Measurements from ENCODE around the gene LRIG1.
A peak's percentile ranks its signal among the peaks of the same experiment; 100 is the strongest.

Gene LRIG1

GRCh38 chr3:66401675-66402491 is 98.9 kb downstream of the LRIG1 start:
- peak in 1 of 14 donors; percentile 53 for DNase-seq

GRCh38 chr3:66401157-66401550 is 99.7 kb downstream of the LRIG1 start:
- no peak for DNase-seq

GRCh38 chr3:66400411-66401156 is 100.2 kb downstream of the LRIG1 start:
- DNase-seq, result no peak

- DNase-seq, result no peak
These were observed 101.1 kb downstream of the LRIG1 start for GRCh38 chr3:66399529-66400232.

- DNase-seq, result peak in 1 of 14 donors; percentile 89
These were observed 102.4 kb downstream of the LRIG1 start for GRCh38 chr3:66398228-66399025.

GRCh38 chr3:66397745-66398144 is 103.1 kb downstream of the LRIG1 start:
- no peak for DNase-seq

GRCh38 chr3:66396888-66397287 is 103.9 kb downstream of the LRIG1 start:
- DNase-seq, result no peak

GRCh38 chr3:66396161-66396760 is 104.6 kb downstream of the LRIG1 start:
- DNase-seq, result no peak

- DNase-seq, result peak in 1 of 14 donors; percentile 73
These were observed 105.2 kb downstream of the LRIG1 start for GRCh38 chr3:66395635-66396034.

- DNase-seq, result no peak
These were observed 106.0 kb downstream of the LRIG1 start for GRCh38 chr3:66394753-66395249.

- peak in 1 of 14 donors; percentile 21 for DNase-seq
These were observed 106.6 kb downstream of the LRIG1 start for GRCh38 chr3:66394019-66394752.

- no peak for DNase-seq
These were observed 107.4 kb downstream of the LRIG1 start for GRCh38 chr3:66393333-66394005.

- no peak for DNase-seq
These were observed 107.9 kb downstream of the LRIG1 start for GRCh38 chr3:66392966-66393332.

- DNase-seq, result no peak
These were observed 108.3 kb downstream of the LRIG1 start for GRCh38 chr3:66392512-66392911.

- DNase-seq, result no peak
These were observed 110.8 kb downstream of the LRIG1 start for GRCh38 chr3:66390013-66390412.

- DNase-seq, result peak in 7 of 14 donors; percentile 19 to 51 (median 42)
These were observed 113.7 kb downstream of the LRIG1 start for GRCh38 chr3:66386925-66387650.

- no peak for DNase-seq
These were observed 114.6 kb downstream of the LRIG1 start for GRCh38 chr3:66386011-66386924.

- DNase-seq, result no peak
These were observed 115.8 kb downstream of the LRIG1 start for GRCh38 chr3:66385066-66385465.

All from C1 segment of cervical spinal cord (tissue), 14 donors.